ENCODE data around the gene ARMH3.
A peak's percentile ranks its signal among the peaks of the same experiment; 100 is the strongest.

Gene ARMH3

GRCh38 chr10:101938305-101939007 is 117.5 kb downstream of the ARMH3 start:
- DNase-seq, result peak in 2 of 3 donors; percentile 23 to 25

DNA sequence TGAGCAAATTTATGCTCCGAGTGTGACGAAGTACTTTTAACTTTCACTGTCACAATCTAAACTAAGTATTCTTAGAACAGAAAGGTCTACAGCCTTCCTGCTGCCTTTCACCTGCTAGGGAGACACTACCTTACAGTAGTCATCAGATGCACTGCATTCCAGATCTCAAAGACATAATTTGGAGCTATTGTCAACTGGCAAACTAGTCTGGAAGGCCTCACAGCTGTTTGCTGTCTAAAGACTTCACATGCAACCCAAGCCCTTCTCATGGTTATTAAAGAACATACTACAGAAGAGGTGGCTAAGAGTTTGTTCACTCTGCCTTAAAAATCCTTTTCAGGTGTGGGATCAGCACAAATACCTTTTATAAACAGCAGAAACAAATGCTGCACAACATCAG is 120.5 kb downstream of the ARMH3 start:
- DNase-seq, result no peak

GRCh38 chr10:101934686-101935305 is 121.2 kb downstream of the ARMH3 start:
- no peak for DNase-seq

DNA sequence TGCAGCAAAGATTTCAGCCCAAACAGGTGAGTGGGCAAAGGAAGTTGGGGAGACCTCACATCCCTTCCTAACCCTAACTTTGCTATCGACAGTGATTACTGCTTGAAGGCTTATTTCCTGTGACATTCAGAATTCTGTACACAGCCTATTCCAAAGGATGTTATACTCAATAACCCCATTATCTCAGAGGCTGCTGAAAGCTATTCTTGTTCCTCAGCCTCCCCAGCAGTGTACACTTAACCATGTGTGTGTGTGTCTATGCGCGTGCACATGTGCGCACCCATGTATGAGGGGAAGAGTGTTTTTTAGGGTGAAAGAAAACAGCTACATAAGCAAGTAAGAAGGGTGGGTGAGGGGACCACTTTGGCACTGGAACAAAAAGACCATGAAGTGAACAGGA is 122.0 kb downstream of the ARMH3 start:
- DNase-seq, result no peak

DNA sequence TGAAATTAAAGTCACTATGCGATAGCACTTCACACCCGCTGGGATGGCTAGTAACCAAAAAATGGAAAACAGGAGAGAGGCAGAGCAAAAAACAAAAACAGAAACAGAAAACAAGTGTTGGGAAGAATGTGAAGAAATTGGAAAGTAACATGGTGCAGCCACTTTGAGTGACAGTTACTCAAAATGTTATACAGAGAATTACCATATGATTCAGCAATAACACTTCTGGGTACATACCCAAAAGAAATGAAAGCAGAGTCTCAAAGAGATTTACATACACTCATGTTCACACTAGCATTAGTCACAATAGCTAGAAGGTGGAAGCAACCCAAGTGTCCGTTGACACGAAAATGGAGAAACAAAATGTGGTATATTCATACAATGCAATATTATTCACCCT is 123.8 kb downstream of the ARMH3 start:
- peak; percentile 21 to 66 (median 64) for DNase-seq

- no peak for DNase-seq
Measured at GRCh38 chr10:101925027-101925426, 130.9 kb downstream of the ARMH3 start.

DNA sequence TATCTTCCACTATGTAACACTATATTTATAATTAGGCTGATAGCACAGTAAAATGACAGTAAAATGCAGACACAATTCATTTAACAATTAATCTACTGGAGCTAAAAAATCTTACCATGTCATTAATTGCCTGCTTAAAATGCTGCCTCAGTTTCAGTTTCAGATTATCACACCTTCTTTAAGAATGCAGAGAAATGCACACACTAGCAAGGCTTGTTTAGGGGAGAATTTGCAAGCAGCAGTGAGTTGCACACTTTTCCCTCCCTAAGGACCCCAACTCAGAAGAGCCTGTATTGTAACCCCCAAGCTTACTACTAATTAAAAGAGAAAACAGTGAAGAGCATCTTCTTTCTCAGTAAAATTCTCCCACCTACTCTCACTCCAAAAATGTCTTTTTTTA is 132.7 kb downstream of the ARMH3 start:
- no peak for DNase-seq

DNA sequence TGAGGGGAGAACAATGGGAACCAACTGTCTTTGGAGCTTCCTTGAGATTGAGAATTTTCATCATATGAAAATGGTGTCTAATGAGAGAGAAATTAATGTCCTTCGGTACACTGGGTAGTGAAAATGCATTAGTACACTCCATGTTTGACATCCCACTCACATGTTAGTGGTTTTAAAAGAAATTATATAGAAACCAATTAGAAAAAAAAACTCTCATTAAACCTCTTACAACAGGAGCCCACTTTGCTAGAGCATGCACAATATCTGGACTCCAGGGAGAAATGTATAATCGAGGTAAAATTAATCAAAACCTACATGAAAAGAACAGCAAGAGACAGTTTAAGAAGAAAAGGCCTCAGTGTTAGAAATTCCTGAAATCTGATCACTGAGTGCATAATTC is 133.1 kb downstream of the ARMH3 start:
- no peak for DNase-seq

GRCh38 chr10:101920546-101920945 is 135.4 kb downstream of the ARMH3 start:
- peak; percentile 18 to 57 (median 46) for DNase-seq

DNA sequence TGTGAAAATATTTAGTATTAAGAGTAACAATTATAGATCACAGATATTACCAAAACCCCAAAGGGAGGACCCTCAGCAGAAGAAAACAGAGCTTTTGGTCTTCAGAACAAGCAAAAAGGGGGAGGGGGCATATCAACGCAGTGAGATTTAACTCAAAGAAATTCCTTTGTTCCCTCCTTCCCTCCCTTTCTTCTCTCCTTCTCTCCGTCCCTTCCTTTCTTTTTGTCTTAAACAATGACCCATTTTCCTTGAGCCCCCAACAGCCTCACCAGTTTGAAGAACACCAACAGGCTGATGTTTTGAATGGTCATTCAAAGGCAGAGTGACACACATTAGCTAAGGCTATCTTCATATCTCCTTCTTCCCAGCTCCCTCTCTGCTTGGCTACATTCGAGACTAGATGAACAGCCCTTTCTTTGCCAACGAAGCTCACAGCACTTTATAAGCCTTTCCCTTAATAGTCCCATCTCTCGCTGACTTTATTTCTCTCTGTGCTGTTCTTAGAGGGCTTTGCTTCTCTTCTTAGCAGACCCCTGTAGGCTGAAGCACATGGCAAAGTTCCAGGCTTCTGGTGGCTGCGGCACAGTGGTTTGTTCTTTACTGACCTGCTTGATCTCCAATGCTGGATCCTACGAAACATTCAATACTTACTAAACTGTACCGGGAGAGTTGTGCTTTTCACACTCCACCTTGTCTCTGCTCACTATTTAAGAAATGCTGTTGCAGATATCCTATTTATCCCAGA is 136.8 kb downstream of the ARMH3 start:
- no peak for DNase-seq

DNA sequence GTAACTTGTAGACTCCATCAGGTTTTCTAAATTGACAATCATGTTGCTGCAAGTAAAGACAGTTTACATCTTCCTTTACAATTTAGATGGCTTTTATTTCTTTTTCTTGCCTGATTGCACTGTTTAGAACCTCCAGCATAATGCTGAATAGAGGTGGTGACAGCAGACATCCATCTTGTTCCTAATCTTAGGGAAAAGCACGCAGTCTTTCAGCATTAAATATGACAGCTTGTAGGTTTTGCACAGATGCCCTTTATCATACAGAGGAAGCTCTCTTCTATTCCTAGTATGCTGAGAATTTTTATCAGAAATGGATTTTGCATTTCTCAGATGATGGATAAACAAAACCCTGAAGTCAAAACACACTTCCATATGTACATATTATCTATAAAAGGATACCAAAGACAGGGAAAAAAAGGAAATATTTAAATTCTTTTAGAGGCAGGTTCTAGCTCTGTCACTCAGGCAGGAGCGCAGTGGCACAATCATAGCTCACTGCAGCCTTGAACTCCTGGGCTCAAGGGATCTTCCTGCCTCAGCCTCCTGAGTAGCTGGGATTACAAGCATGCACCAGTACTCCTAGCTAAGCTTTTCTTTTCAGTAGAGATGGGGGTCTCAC is 143.3 kb downstream of the ARMH3 start:
- DNase-seq, result no peak

DNA sequence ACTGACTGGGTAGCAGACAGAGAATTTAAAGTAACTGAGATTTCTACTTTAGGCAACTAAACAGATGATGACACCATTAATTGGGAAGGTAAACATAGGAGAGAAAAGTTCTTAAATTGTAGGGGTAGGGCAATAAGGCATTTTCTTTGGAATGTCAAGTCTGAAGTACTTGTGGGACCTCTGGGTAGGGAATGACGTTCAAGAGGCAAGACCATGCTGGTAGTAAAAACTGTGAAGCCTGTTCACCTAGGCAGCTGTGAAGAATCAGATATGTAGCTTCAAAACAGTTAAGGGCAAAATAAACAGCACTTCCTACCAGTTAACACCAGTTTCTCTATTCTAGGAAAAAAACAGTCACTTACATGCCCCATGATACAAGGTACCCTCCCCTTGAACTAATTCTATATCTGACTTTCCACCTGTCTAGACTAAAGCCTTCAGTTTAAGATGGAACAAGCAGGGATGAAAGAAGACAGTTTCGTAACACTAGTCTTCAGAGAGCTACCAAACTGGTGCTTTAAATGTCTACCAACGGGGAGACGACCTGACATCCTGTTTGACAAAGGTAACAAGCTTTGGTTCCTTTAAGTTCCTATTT is 149.3 kb downstream of the ARMH3 start:
- no peak for DNase-seq

DNA sequence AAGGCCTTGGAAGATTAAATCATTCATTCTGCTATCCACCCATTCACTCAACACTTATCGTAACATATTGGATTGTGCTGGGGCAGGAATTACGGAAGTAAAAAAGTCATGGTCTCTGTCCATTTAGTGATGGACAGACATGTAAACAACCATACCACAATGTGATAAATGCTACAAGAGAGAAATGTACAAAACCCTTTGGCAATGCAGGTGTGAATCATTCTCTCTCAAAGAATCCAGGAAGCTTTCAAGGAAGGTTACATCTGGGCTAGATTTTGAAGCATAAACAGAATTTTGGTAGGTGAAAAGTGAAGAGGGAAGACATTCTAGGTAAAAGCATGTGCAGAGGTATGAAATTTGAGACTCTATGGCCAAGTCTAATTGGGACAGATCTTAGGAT is 150.7 kb downstream of the ARMH3 start:
- DNase-seq, result no peak

- no peak for DNase-seq
Measured at GRCh38 chr10:101903827-101904550, 152.0 kb downstream of the ARMH3 start.

GRCh38 chr10:101902820-101903145 is 153.2 kb downstream of the ARMH3 start:
- DNase-seq, result no peak

DNA sequence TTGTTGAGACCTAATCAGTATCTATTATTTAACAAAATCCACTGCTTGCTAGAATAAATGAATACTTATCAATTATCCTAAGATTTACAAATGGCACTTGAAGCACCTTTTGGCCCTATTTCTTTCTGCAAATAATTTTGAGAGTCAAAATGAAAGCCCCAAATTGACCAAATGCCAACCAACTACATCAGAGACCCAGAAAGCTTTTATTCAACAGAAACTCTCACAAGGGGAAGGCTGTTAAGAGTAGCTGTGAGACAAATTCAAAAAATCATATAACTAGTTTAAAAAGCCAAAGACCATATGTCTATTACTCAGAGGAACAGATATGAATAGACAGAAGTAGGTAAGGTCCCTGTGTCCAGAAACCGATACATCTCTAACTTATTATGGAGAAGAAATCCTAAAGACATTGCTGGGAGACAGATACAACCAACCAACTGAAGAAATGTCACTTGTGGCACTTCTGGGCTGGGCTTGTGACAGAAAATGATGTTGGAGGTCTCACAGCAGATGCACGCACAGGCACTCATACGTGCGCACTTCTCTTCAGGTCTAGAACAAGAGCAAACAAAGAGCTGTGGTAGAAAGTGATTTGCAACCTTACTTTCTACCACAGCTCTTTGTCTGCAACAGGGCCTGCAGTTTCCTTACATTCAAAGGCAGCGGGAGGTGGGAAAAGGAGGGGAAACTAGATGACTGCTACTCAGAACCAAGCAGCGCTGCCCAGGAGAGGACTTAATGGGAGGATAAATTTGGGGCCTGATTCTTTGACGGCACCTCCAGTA is 153.7 kb downstream of the ARMH3 start:
- no peak for DNase-seq

DNA sequence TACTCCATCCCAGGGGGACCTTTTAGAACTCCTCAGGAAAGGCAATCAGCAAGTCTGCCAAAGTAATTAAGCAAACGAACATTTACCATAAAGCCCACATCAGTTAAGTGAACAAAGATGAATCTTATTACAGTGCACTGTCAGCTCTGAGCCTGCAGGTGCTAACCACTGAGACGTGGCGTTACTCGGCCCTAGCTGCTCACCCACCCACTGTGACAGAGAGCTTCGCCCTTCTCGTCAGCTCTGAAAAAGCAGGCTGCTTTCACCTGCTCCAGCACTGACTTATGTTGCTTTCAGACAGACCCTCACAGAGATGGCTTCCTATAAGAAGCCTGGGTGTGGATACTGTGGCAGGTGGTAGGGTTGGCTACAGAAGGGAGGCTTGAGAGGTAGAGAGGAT is 154.6 kb downstream of the ARMH3 start:
- DNase-seq, result no peak

DNA sequence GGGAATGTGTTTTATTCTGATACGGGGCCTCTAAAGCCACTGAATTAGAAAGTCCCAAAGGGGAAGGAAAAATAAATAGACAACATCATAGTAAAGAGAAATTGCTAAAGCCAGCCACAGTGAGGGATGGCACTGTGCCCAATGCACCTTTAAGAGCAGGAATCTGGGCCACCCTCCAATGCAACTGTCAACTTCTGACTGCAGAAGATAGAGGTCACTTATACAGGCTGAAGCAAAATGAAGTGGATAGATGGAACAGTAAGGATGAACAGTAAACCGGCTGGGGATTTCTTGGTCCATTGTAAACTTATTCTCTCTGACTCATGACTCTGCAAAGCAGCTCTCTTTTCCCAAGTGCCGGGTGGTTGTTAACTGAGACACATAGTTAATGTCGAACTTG is 158.3 kb downstream of the ARMH3 start:
- DNase-seq, result no peak

DNA sequence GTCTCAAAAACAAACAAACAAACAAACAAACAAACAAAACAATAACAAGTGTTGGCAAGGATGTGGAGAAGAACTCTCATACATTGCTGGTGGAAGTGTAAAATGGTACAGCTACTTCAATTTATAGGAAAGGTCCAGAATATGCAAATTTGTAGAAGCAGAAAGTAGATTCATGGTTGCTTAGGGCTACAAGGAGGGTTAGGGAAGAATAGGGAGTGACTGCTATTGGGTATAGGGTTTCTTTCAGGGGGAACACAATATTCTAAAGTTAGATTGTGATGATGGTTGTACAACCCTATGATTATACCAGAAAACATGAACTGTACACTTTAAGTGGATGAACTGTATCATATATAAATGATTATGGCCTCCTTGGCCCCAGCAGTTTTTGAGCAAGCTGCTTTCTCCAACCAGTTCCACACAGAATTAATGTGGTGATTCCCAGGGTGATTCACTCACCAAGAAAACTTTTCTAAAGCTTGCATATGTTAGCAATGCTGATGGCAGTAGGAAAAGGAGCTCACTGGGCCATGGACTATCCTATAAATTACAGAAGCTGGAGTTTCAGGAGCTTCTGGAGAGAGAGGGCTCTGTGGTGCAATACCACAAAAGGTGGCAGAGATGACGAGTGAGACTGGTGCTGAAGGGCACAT is 159.6 kb downstream of the ARMH3 start:
- peak; percentile 6 to 31 (median 26) for DNase-seq

- DNase-seq, result peak; percentile 4 to 33 (median 16)
Measured at GRCh38 chr10:101895781-101896180, 160.2 kb downstream of the ARMH3 start.

GRCh38 chr10:101894742-101895141 is 161.2 kb downstream of the ARMH3 start:
- no peak for DNase-seq

All from suppressor macrophage treated with lipopolysaccharide for 1 hour (primary cell).